HAP-1 (cell line): ENCODE results near the gene FAM149A.

Experiments
- DNase-seq, 2 experiments: peaks; one replicate each; pipeline ENCODE4 v3.0.0-alpha.2; 2016 to 2020; ENCODE audit warnings: low spot score in 2 of 2
- H3K27me3 ChIP-seq: fragments of 250-450 bp; sonication (Bioruptor Pico); 2 replicates; pipeline ENCODE4 v1.5.1; 2020; ENCODE audit warnings: low read depth, mild to moderate bottlenecking, moderate library complexity
- H3K36me3 ChIP-seq: fragments of 250-450 bp; sonication (Bioruptor Pico); replicated peaks from 2 replicates; pipeline ENCODE4 v1.5.1; 2020; ENCODE audit warnings: mild to moderate bottlenecking
- H3K4me1 ChIP-seq: fragments of 250-450 bp; sonication (Bioruptor Pico); 2 replicates; pipeline ENCODE4 v1.5.1; 2020; ENCODE audit warnings: mild to moderate bottlenecking
- H3K4me3 ChIP-seq: fragments of 250-450 bp; sonication (Bioruptor Pico); 2 replicates; pipeline ENCODE4 v1.5.1; 2020; ENCODE audit warnings: mild to moderate bottlenecking, moderate library complexity
- H3K9me3 ChIP-seq: fragments of 250-450 bp; sonication (Bioruptor Pico); 2 replicates; pipeline ENCODE4 v1.5.1; 2020; ENCODE audit warnings: mild to moderate bottlenecking, moderate library complexity
- in situ Hi-C: fragments of 300-500 bp; cut with MboI; formaldehyde crosslinking; loops from 3 replicates; pipeline ENCODE4 v1.14.3; 2020; ENCODE audit warnings: low sequenced_read_pairs, inconsistent platforms, mixed read lengths

FAM149A gene

GRCh38 chr4:186151499-186151898 is 47.0 kb downstream of the FAM149A start:
- no peak overlapping the region for H3K4me3 ChIP-seq
- no peaks in the 10 kb centered on the region for H3K9me3 ChIP-seq
- H3K36me3 ChIP-seq: no peaks in the 10 kb centered on the region
- H3K4me1 ChIP-seq: peaks cover 3% of the 10 kb centered on the region; the same call in 1 of the 2 replicates
- in situ Hi-C loops: no loop called here
- no peak for DNase-seq
- H3K27me3 ChIP-seq: no peaks in the 10 kb centered on the region

- Histone ChIP-seq H3K9me3 (no peaks in the 10 kb centered on the region), H3K4me1 (no peaks in the 10 kb centered on the region), H3K36me3 (no peaks in the 10 kb centered on the region), H3K27me3 (no peaks in the 10 kb centered on the region), H3K4me3 (no peak overlapping the region)
- in situ Hi-C loops: no loop called here
- DNase-seq: no peak
Observed at GRCh38 chr4:186158021-186158813, 53.7 kb downstream of the FAM149A start.

GRCh38 chr4:186158966-186159365 is 54.5 kb downstream of the FAM149A start:
- H3K4me1 ChIP-seq: no peaks in the 10 kb centered on the region
- H3K27me3 ChIP-seq: no peaks in the 10 kb centered on the region
- in situ Hi-C loops: no loop called here
- no peaks in the 10 kb centered on the region for H3K9me3 ChIP-seq
- H3K36me3 ChIP-seq: no peaks in the 10 kb centered on the region
- DNase-seq: no peak
- no peak overlapping the region for H3K4me3 ChIP-seq

- H3K27me3 ChIP-seq: no peaks in the 10 kb centered on the region
- DNase-seq: no peak
- no peaks in the 10 kb centered on the region for H3K36me3 ChIP-seq
- H3K4me1 ChIP-seq: no peaks in the 10 kb centered on the region
- H3K4me3 ChIP-seq: no peak overlapping the region
- in situ Hi-C loops: no loop called here
- no peaks in the 10 kb centered on the region for H3K9me3 ChIP-seq
Observed at GRCh38 chr4:186159613-186160012, 55.1 kb downstream of the FAM149A start.

GRCh38 chr4:186161138-186161537 is 56.6 kb downstream of the FAM149A start:
- DNase-seq: no peak
- H3K9me3 ChIP-seq: no peaks in the 10 kb centered on the region
- no peak overlapping the region for H3K4me3 ChIP-seq
- H3K4me1 ChIP-seq: no peaks in the 10 kb centered on the region
- no peaks in the 10 kb centered on the region for H3K36me3 ChIP-seq
- no peaks in the 10 kb centered on the region for H3K27me3 ChIP-seq
- in situ Hi-C loops: no loop called here

- DNase-seq: no peak
- no peaks in the 10 kb centered on the region for H3K27me3 ChIP-seq
- in situ Hi-C loops: no loop called here
Observed at GRCh38 chr4:186166852-186167512, 62.5 kb downstream of the FAM149A start.

GRCh38 chr4:186167605-186168004 is 63.1 kb downstream of the FAM149A start:
- in situ Hi-C loops: no loop called here
- Histone ChIP-seq H3K4me3 (no peak overlapping the region), H3K27me3 (no peaks in the 10 kb centered on the region), H3K36me3 (no peaks in the 10 kb centered on the region), H3K4me1 (no peaks in the 10 kb centered on the region), H3K9me3 (no peaks in the 10 kb centered on the region)
- DNase-seq: no peak

More at GRCh38 chr4:186166852-186167512, 62.5 kb downstream of the FAM149A start:
- H3K36me3 ChIP-seq: no peaks in the 10 kb centered on the region
- H3K4me3 ChIP-seq: no peak overlapping the region
- no peaks in the 10 kb centered on the region for H3K9me3 ChIP-seq
- H3K4me1 ChIP-seq: no peaks in the 10 kb centered on the region

GRCh38 chr4:186168750-186169149 is 64.2 kb downstream of the FAM149A start:
- DNase-seq: no peak
- H3K36me3 ChIP-seq: no peaks in the 10 kb centered on the region
- H3K4me3 ChIP-seq: no peak overlapping the region
- in situ Hi-C loops: no loop called here
- no peaks in the 10 kb centered on the region for H3K4me1 ChIP-seq
- no peaks in the 10 kb centered on the region for H3K9me3 ChIP-seq
- no peaks in the 10 kb centered on the region for H3K27me3 ChIP-seq

GRCh38 chr4:186169333-186169944 is 64.9 kb downstream of the FAM149A start:
- Histone ChIP-seq H3K4me3 (no peak overlapping the region), H3K9me3 (no peaks in the 10 kb centered on the region), H3K36me3 (no peaks in the 10 kb centered on the region), H3K27me3 (no peaks in the 10 kb centered on the region), H3K4me1 (no peaks in the 10 kb centered on the region)
- in situ Hi-C loops: no loop called here
- no peak for DNase-seq

- H3K27me3 ChIP-seq: no peaks in the 10 kb centered on the region
- in situ Hi-C loops: no loop called here
- H3K4me3 ChIP-seq: no peak overlapping the region
- H3K4me1 ChIP-seq: no peaks in the 10 kb centered on the region
- H3K36me3 ChIP-seq: no peaks in the 10 kb centered on the region
- H3K9me3 ChIP-seq: no peaks in the 10 kb centered on the region
- DNase-seq: no peak
Observed at GRCh38 chr4:186169945-186170802, 65.7 kb downstream of the FAM149A start.

- H3K36me3 ChIP-seq: no peaks in the 10 kb centered on the region
- no peaks in the 10 kb centered on the region for H3K4me1 ChIP-seq
- no peak overlapping the region for H3K4me3 ChIP-seq
- in situ Hi-C loops: no loop called here
- no peaks in the 10 kb centered on the region for H3K27me3 ChIP-seq
- no peak for DNase-seq
- no peaks in the 10 kb centered on the region for H3K9me3 ChIP-seq
Observed at GRCh38 chr4:186170966-186171365, 66.5 kb downstream of the FAM149A start.

GRCh38 chr4:186172546-186172945 is 68.0 kb downstream of the FAM149A start:
- H3K36me3 ChIP-seq: no peaks in the 10 kb centered on the region
- no peak for DNase-seq
- no peaks in the 10 kb centered on the region for H3K27me3 ChIP-seq
- H3K9me3 ChIP-seq: no peaks in the 10 kb centered on the region
- no peaks in the 10 kb centered on the region for H3K4me1 ChIP-seq
- in situ Hi-C loops: no loop called here
- no peak overlapping the region for H3K4me3 ChIP-seq

- peaks cover 5% of the 10 kb centered on the region; the same call in 1 of the 2 replicates for H3K4me1 ChIP-seq
- DNase-seq: no peak
- no peaks in the 10 kb centered on the region for H3K27me3 ChIP-seq
- no peaks in the 10 kb centered on the region for H3K36me3 ChIP-seq
- H3K4me3 ChIP-seq: no peak overlapping the region
- no peaks in the 10 kb centered on the region for H3K9me3 ChIP-seq
- in situ Hi-C loops: no loop called here
Observed at GRCh38 chr4:186188107-186188506, 83.6 kb downstream of the FAM149A start.
